ENCODE data around the gene UQCC2.

DNA sequence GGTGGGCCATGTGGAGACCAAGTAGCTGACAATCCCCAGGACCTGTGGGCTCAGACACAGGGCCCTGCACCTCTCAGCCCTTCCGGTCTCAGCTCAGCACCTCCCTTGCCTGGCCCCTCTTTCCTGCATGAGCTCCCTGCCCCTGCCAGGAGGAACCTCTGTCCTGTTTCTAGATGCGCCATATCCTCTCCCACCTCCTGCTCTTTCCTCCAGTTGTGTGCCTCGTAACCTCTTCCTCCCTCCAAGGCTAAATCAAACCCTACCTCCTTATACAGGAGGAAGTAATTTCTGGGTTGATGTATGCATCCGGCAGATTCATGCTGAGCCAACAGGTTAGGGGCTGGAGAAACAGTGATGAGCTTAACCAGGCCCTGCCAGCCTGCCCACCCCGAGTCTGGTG lies 59.5 kb downstream of the UQCC2 start:
- TF ChIP-seq SUZ12 (IDR thresholded peaks at IDR 0.05) (no peak), ELF4 (IDR thresholded peaks at IDR 0.05) (no peak), HDGF (IDR thresholded peaks at IDR 0.05; ENCODE audit: borderline replicate concordance) (no peak), SP1 (IDR thresholded peaks at IDR 0.05) (no peak), FOXK2 (IDR thresholded peaks at IDR 0.05) (no peak), ARNT (IDR thresholded peaks at IDR 0.05) (no peak), LEF1 (IDR thresholded peaks at IDR 0.05; ENCODE audit: borderline replicate concordance) (no peak), ZNF384 (IDR thresholded peaks at IDR 0.05) (no peak)
- TF ChIP-seq, protein P1, sequence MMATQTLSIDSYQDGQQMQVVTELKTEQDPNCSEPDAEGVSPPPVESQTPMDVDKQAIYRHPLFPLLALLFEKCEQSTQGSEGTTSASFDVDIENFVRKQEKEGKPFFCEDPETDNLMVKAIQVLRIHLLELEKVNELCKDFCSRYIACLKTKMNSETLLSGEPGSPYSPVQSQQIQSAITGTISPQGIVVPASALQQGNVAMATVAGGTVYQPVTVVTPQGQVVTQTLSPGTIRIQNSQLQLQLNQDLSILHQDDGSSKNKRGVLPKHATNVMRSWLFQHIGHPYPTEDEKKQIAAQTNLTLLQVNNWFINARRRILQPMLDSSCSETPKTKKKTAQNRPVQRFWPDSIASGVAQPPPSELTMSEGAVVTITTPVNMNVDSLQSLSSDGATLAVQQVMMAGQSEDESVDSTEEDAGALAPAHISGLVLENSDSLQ (IDR thresholded peaks at IDR 0.05) = no peak
